GM23248 (cell line): Measurements from ENCODE around the gene FJX1.

Source experiments
- EZH2 ChIP-seq: fragments of 200-600 bp; sonication (generic); IDR thresholded peaks from 2 replicates; pipeline ENCODE4 v1.6.1; 2018; ENCODE audit warnings: antibody characterized with exemption, mild to moderate bottlenecking; ENCODE audit not compliant: insufficient read depth, poor library complexity, severe bottlenecking
- EZH2phosphoT487 ChIP-seq: fragments of 200-600 bp; sonication (generic); IDR thresholded peaks from 2 replicates; pipeline ENCODE4 v1.6.1; 2018; ENCODE audit warnings: antibody characterized with exemption, moderate library complexity, mild to moderate bottlenecking, low read depth; ENCODE audit not compliant: insufficient read depth

GRCh38 chr11:35579557-35580396 is 38.5 kb upstream of the FJX1 start:
- TF ChIP-seq EZH2 (no peak), EZH2phosphoT487 (no peak)
